Stimulated activated CD8-positive, alpha-beta memory T cell treated with anti-CD3 and anti-CD28 coated beads, Interleukin-12 subunit alpha, Interleukin-12 subunit beta, amount 100 ng/mL, for 4 hours (primary cell): Measurements from ENCODE around the gene ZFYVE28.

Experiments
- DNase-seq: peaks from one replicate; pipeline ENCODE4 v3.0.0-alpha.2; 2020; ENCODE audit warnings: low read depth

ZFYVE28 gene

GRCh38 chr4:2302387-2303119 is 115.9 kb downstream of the ZFYVE28 start:
- DNase-seq = no peak

- no peak for DNase-seq
Measured at GRCh38 chr4:2301806-2302205, 116.6 kb downstream of the ZFYVE28 start.

GRCh38 chr4:2301225-2301642 is 117.2 kb downstream of the ZFYVE28 start:
- no peak for DNase-seq

GRCh38 chr4:2300431-2301224 is 117.8 kb downstream of the ZFYVE28 start:
- DNase-seq = no peak

- no peak for DNase-seq
Measured at GRCh38 chr4:2299794-2300193, 118.7 kb downstream of the ZFYVE28 start.

GRCh38 chr4:2298532-2298991 is 119.9 kb downstream of the ZFYVE28 start:
- DNase-seq = no peak

GRCh38 chr4:2297606-2298531 is 120.6 kb downstream of the ZFYVE28 start:
- DNase-seq = no peak

GRCh38 chr4:2296631-2297601 is 121.5 kb downstream of the ZFYVE28 start:
- no peak for DNase-seq

- DNase-seq = no peak
Measured at GRCh38 chr4:2295900-2296442, 122.5 kb downstream of the ZFYVE28 start.

- no peak for DNase-seq
Measured at GRCh38 chr4:2295500-2295899, 122.9 kb downstream of the ZFYVE28 start.

- DNase-seq = no peak
Measured at GRCh38 chr4:2292646-2293108, 125.8 kb downstream of the ZFYVE28 start.

- no peak for DNase-seq
Measured at GRCh38 chr4:2291705-2292645, 126.5 kb downstream of the ZFYVE28 start.

GRCh38 chr4:2290974-2291704 is 127.3 kb downstream of the ZFYVE28 start:
- DNase-seq = peak; percentile 55

GRCh38 chr4:2290488-2290887 is 128.0 kb downstream of the ZFYVE28 start:
- DNase-seq = no peak

GRCh38 chr4:2289955-2290333 is 128.5 kb downstream of the ZFYVE28 start:
- DNase-seq = no peak

- no peak for DNase-seq
Measured at GRCh38 chr4:2289311-2289954, 129.0 kb downstream of the ZFYVE28 start.

- no peak for DNase-seq
Measured at GRCh38 chr4:2288051-2288541, 130.3 kb downstream of the ZFYVE28 start.

- DNase-seq = no peak
Measured at GRCh38 chr4:2287594-2287915, 130.9 kb downstream of the ZFYVE28 start.
